ENCODE measurements around the gene LRP1-AS. TPM values are rescaled to one million over a fixed set of nuclear protein-coding genes. Genes with fewer than 3 reads are reported as not detected.

Gene LRP1-AS
- total and polyA plus RNA-seq, 7 experiments from 2014 or later, result not detected

DNA sequence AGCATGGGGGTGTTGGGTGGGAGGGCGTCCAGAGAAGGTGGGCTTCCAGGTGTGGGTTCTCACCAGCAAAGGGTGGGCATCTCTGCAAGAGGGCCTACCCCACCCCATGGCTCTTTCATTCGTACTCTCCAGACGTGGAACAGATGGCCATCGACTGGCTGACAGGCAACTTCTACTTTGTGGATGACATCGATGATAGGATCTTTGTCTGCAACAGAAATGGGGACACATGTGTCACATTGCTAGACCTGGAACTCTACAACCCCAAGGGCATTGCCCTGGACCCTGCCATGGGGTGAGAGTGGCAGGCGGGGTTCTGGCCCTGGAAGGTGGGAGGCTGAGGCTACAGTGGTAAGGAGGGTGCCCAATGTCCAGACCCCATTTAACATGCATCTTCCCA lies 6.7 kb upstream of the LRP1-AS start:
- Mint-ChIP-seq H3K27me3 (no peaks in the 10 kb centered on the region), H3K4me3 (no peak overlapping the region), H3K27ac (no peak overlapping the region), H3K4me1 (peaks cover 0 to 23% (median 5%) of the 10 kb centered on the region in 7 donors), H3K36me3 (peaks cover 0 to 30% (median 5%) of the 10 kb centered on the region in 5 donors), H3K9me3 (no peaks in the 10 kb centered on the region)
- H3K36me3 ChIP-seq (ENCODE audit: control insufficient read depth in 2 of 3, insufficient read depth in 3 of 3, low read length in 3 of 3), result no peaks in the 10 kb centered on the region
- ATAC-seq (no peak), DNase-seq (no peak)
- POLR2A ChIA-PET, result no interaction called here
- no peaks in the 10 kb centered on the region for H3K9me3 ChIP-seq (ENCODE audit: control insufficient read depth in 2 of 3, low read length in 3 of 3)
- H3K27ac ChIP-seq (ENCODE audit: low read depth, low read length), result no peak overlapping the region
- no peaks in the 10 kb centered on the region for H3K4me1 ChIP-seq (ENCODE audit: control insufficient read depth in 2 of 2, insufficient read depth in 2 of 2, low read length in 2 of 2)
- no peak overlapping the region for H3K4me3 ChIP-seq (ENCODE audit: low read length)
- intact Hi-C loops (cut with micrococcal nuclease), result no loop called here
- H3K27me3 ChIP-seq (ENCODE audit: control insufficient read depth in 2 of 2, insufficient read depth in 2 of 2, low read length in 2 of 2), result no peaks in the 10 kb centered on the region
- CTCF ChIA-PET, result interaction anchor here (0.6 kb wide), 1 partner anchor 185 kb away, joined by 4 read pairs; no protein-coding TSS in a partner anchor

DNA sequence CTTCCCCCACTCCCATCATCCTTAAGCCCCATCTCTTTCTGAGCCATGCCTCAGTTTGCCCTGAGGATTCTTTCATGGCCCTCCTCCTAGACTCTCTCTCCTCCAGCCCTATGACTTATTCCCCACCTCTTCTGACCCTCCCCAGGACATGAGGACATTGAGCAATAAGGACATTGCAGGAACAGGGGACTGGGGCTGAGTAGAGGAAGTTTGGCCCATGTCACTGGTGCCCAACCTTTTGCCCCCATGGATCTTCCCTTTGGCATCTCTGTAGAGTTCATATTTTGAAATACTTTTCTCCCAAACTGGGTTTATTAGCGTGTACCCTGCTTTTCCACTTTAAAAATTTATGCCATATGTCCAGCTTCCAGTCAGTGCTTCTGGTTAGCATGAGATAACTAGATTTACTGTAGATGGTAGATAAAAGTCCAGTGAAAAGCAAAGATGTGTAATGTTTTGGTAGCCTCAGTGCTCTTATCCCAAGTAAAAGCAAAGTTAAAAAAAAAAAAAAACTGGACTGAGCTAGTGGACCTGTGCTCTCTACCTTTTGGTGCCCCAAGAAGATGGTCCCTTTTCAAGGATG lies 6.1 kb upstream of the LRP1-AS start:
- ChIA-PET POLR2A (no interaction called here), CTCF (interaction anchor here (0.6 kb wide), 1 partner anchor 186 kb away, joined by 4 read pairs; no protein-coding TSS in a partner anchor)
- Histone ChIP-seq H3K27me3 (ENCODE audit: control insufficient read depth in 2 of 2, insufficient read depth in 2 of 2, low read length in 2 of 2) (no peaks in the 10 kb centered on the region), H3K27ac (ENCODE audit: low read depth, low read length) (no peak overlapping the region), H3K9me3 (ENCODE audit: control insufficient read depth in 2 of 3, low read length in 3 of 3) (no peaks in the 10 kb centered on the region), H3K36me3 (ENCODE audit: control insufficient read depth in 2 of 3, insufficient read depth in 3 of 3, low read length in 3 of 3) (no peaks in the 10 kb centered on the region), H3K4me3 (ENCODE audit: low read length) (no peak overlapping the region), H3K4me1 (ENCODE audit: control insufficient read depth in 2 of 2, insufficient read depth in 2 of 2, low read length in 2 of 2) (no peaks in the 10 kb centered on the region)
- H3K27me3 Mint-ChIP-seq, result no peaks in the 10 kb centered on the region
- H3K4me1 Mint-ChIP-seq, result peaks cover 0 to 23% (median 5%) of the 10 kb centered on the region in 7 donors
- ATAC-seq (no peak), DNase-seq (no peak)
- no peak overlapping the region for H3K27ac Mint-ChIP-seq
- peaks cover 0 to 31% (median 5%) of the 10 kb centered on the region in 5 donors for H3K36me3 Mint-ChIP-seq
- H3K9me3 Mint-ChIP-seq, result no peaks in the 10 kb centered on the region
- no peak overlapping the region for H3K4me3 Mint-ChIP-seq
- intact Hi-C loops (cut with micrococcal nuclease), result no loop called here

DNA sequence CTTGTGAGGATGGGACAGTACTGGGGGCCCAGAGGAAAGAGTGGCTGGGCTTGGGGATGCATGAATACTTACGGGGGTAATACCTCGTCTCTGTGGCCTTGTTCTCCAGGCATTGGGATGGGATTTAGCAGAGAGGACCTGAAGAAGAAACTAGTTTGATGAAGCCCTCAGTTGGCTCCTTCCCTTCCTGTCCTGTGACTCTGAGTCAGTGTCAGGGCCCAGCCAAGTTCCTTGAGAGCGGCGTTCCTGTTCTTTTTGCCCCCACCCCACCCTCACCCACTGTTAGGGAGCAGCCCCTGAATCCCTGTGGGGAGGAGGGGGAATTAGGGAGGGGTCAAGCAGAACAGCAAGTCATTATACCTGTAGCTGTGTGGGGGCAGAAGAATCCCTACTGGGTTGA lies 5.2 kb upstream of the LRP1-AS start:
- ATAC-seq (no peak), DNase-seq (no peak)
- H3K27me3 ChIP-seq (ENCODE audit: control insufficient read depth in 2 of 2, insufficient read depth in 2 of 2, low read length in 2 of 2), result no peaks in the 10 kb centered on the region
- H3K36me3 ChIP-seq (ENCODE audit: control insufficient read depth in 2 of 3, insufficient read depth in 3 of 3, low read length in 3 of 3), result no peaks in the 10 kb centered on the region
- ChIA-PET CTCF (no interaction called here), POLR2A (no interaction called here)
- no peaks in the 10 kb centered on the region for H3K9me3 ChIP-seq (ENCODE audit: control insufficient read depth in 2 of 3, low read length in 3 of 3)
- H3K36me3 Mint-ChIP-seq, result peaks cover 0 to 31% (median 2%) of the 10 kb centered on the region in 5 donors
- no peaks in the 10 kb centered on the region for H3K4me1 ChIP-seq (ENCODE audit: control insufficient read depth in 2 of 2, insufficient read depth in 2 of 2, low read length in 2 of 2)
- peaks cover 0 to 21% (median 3%) of the 10 kb centered on the region in 7 donors for H3K4me1 Mint-ChIP-seq
- intact Hi-C loops (cut with micrococcal nuclease), result no loop called here
- H3K27me3 Mint-ChIP-seq, result no peaks in the 10 kb centered on the region
- no peak overlapping the region for H3K27ac Mint-ChIP-seq
- no peaks in the 10 kb centered on the region for H3K9me3 Mint-ChIP-seq
- H3K4me3 Mint-ChIP-seq, result no peak overlapping the region
- H3K4me3 ChIP-seq (ENCODE audit: low read length), result no peak overlapping the region
- no peak overlapping the region for H3K27ac ChIP-seq (ENCODE audit: low read depth, low read length)

DNA sequence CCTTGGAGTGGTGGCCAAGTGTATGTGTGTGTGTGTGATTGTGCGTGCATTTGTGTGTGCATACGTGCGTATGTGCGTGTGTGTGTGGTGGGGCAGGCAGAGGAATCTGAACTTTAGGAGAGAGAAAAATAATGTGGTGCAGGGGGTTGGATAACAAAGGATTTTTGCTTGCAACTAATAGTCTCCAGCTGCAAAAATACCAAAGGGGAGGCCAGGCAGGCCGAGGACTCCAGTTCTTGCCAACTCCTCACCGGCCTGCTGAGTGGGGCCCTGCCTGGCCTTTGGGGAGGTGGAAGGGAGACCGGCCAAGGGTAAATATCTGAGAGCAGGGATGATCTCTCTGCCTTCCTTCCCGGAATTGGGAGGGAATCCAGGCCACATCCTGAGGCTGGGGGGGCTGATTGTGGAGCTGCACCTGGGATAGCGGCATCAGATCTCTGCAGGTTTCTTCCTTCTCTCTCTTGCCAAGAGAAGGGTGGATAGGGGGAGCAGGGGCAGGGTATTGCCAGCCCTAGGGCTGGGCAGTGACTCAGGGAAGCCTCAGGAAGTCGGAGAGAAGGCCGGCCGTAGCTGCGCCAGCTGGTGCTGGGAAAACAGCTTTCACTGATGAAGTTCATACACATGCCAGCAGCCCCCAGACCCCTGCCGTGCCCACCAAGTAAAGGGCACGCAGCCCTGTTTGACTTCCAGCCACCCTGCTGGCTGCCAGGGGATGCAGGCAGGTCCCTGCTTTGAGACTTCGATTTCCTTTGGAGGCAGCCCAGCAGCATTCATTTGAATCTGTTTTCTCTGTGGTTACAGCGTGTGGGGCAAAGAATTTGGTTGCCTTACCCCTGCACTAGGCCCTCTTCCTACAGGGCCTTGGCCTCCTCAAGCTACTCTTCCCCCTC lies 4.6 kb upstream of the LRP1-AS start:
- no peaks in the 10 kb centered on the region for H3K36me3 ChIP-seq (ENCODE audit: control insufficient read depth in 2 of 3, insufficient read depth in 3 of 3, low read length in 3 of 3)
- H3K36me3 Mint-ChIP-seq, result peaks cover 0 to 31% (median 0%) of the 10 kb centered on the region in 5 donors
- H3K27me3 ChIP-seq (ENCODE audit: control insufficient read depth in 2 of 2, insufficient read depth in 2 of 2, low read length in 2 of 2), result no peaks in the 10 kb centered on the region
- H3K9me3 ChIP-seq (ENCODE audit: control insufficient read depth in 2 of 3, low read length in 3 of 3), result no peaks in the 10 kb centered on the region
- ATAC-seq, result no peak
- no peaks in the 10 kb centered on the region for H3K27me3 Mint-ChIP-seq
- ChIA-PET CTCF (interaction anchor here (0.7 kb wide), 1 partner anchor 167 kb away, joined by 3 read pairs; no protein-coding TSS in a partner anchor), POLR2A (no interaction called here)
- DNase-seq, result no peak
- intact Hi-C loops (cut with micrococcal nuclease), result no loop called here
- no peaks in the 10 kb centered on the region for H3K4me1 ChIP-seq (ENCODE audit: control insufficient read depth in 2 of 2, insufficient read depth in 2 of 2, low read length in 2 of 2)
- H3K9me3 Mint-ChIP-seq, result no peaks in the 10 kb centered on the region
- H3K27ac Mint-ChIP-seq, result no peak overlapping the region
- H3K27ac ChIP-seq (ENCODE audit: low read depth, low read length), result no peak overlapping the region
- peaks cover 0 to 19% (median 0%) of the 10 kb centered on the region in 7 donors for H3K4me1 Mint-ChIP-seq
- H3K4me3 ChIP-seq (ENCODE audit: low read length), result no peak overlapping the region
- peak overlapping the region in 1 of 10 donors; percentile 45 for H3K4me3 Mint-ChIP-seq

DNA sequence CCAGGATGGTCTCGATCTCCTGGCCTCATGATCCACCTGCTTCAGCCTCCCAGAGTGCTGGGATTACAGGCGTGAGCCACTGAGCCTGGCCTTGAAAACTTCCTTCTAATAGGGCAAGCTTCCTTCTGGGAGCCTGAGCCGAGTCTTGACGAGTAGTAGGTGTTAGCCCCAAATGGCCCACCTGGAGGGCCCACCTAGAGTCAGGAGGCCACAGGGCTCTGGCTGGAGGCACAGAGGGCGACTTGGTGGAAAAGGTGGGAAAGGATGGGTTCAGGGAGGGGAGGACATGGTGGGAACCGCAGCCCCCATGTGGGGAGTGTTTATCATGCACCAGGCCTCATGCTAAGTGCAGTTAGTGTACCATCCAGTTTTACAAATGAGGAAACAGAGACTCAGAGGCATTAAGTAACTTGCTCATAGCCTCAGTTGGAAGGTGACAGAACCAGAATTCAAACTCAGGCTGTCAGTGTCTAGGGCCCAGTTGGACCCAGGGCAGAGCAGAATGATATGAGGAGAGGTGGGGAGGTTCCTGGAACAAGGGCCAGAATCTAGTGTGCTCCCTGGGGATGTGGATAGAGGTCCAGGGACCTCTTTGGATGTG lies 3.1 kb upstream of the LRP1-AS start:
- Mint-ChIP-seq H3K4me3 (no peak overlapping the region), H3K4me1 (peaks cover 0 to 19% (median 0%) of the 10 kb centered on the region in 7 donors), H3K9me3 (no peaks in the 10 kb centered on the region), H3K27me3 (no peaks in the 10 kb centered on the region), H3K36me3 (peaks cover 0 to 28% (median 0%) of the 10 kb centered on the region in 5 donors), H3K27ac (no peak overlapping the region)
- POLR2A ChIA-PET, result no interaction called here
- H3K36me3 ChIP-seq (ENCODE audit: control insufficient read depth in 2 of 3, insufficient read depth in 3 of 3, low read length in 3 of 3), result peaks cover 0 to under 1% (median 0%) of the 10 kb centered on the region in 3 experiments
- CTCF ChIA-PET, result interaction anchor here (0.6 to 0.7 kb wide), 2 partner anchors 32 to 175 kb away, joined by 3 to 4 read pairs; no protein-coding TSS in a partner anchor
- H3K4me1 ChIP-seq (ENCODE audit: control insufficient read depth in 2 of 2, insufficient read depth in 2 of 2, low read length in 2 of 2), result no peaks in the 10 kb centered on the region
- no peak overlapping the region for H3K4me3 ChIP-seq (ENCODE audit: low read length)
- H3K9me3 ChIP-seq (ENCODE audit: control insufficient read depth in 2 of 3, low read length in 3 of 3), result no peaks in the 10 kb centered on the region
- intact Hi-C loops (cut with micrococcal nuclease), result no loop called here
- H3K27ac ChIP-seq (ENCODE audit: low read depth, low read length), result no peak overlapping the region
- no peaks in the 10 kb centered on the region for H3K27me3 ChIP-seq (ENCODE audit: control insufficient read depth in 2 of 2, insufficient read depth in 2 of 2, low read length in 2 of 2)
- no peak for ATAC-seq
- DNase-seq, result no peak

DNA sequence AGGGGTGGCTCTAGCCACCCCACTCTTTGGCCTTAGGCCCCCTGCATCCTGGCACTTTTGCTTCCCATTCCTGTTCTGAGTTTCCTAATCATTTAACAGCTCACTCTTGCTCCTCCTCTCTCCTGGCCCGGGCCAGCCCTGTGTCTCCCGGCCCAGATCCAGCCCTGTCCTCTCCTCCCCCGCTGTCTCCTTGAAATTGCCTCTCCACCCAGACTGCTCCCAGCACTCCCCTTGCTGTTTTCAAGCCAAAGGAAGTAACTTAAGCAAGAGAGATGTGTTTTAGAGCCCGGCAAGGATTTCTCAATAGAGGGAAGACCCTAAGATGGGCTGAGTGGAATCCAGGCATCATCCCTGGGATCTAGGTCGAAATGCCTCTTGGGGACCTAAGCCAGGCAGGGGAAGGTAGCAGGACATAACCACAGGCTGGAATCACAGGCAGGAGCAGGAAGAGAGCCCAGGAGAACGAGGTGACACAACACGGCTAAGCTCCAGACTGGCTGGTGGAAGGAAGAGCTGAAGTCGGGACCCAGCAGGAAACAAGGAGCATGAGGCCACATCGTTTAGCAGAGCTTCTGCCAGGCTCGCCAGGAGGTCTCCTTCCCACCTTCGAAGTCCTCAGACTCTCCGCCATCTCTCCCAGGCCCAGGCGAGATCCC lies 2.0 kb upstream of the LRP1-AS start:
- peak overlapping the region in 1 of 9 donors; percentile 74 for H3K27ac Mint-ChIP-seq
- no peak overlapping the region for H3K4me3 Mint-ChIP-seq

More for the DNA sequence above, 2.0 kb upstream of the LRP1-AS start:
- POLR2A ChIA-PET, result no interaction called here
- H3K9me3 ChIP-seq (ENCODE audit: control insufficient read depth in 2 of 3, low read length in 3 of 3), result no peaks in the 10 kb centered on the region
- CTCF ChIA-PET, result interaction anchor here (1.6 kb wide), 1 partner anchor 25 kb away, joined by 4 read pairs; no protein-coding TSS in a partner anchor
- DNase-seq, result no peak
- no peak overlapping the region for H3K4me3 ChIP-seq (ENCODE audit: low read length)
- ATAC-seq, result no peak
- no peak overlapping the region for H3K27ac ChIP-seq (ENCODE audit: low read depth, low read length)
- H3K9me3 Mint-ChIP-seq, result no peaks in the 10 kb centered on the region
- intact Hi-C loops (cut with micrococcal nuclease), result no loop called here
- peaks cover 0 to 19% (median 0%) of the 10 kb centered on the region in 7 donors for H3K4me1 Mint-ChIP-seq
- peaks cover 0 to 30% (median 0%) of the 10 kb centered on the region in 5 donors for H3K36me3 Mint-ChIP-seq
- no peaks in the 10 kb centered on the region for H3K27me3 ChIP-seq (ENCODE audit: control insufficient read depth in 2 of 2, insufficient read depth in 2 of 2, low read length in 2 of 2)
- H3K4me1 ChIP-seq (ENCODE audit: control insufficient read depth in 2 of 2, insufficient read depth in 2 of 2, low read length in 2 of 2), result no peaks in the 10 kb centered on the region
- H3K36me3 ChIP-seq (ENCODE audit: control insufficient read depth in 2 of 3, insufficient read depth in 3 of 3, low read length in 3 of 3), result peaks cover 0 to 7% (median 0%) of the 10 kb centered on the region in 3 experiments
- H3K27me3 Mint-ChIP-seq, result no peaks in the 10 kb centered on the region

Measured in naive thymus-derived CD4-positive, alpha-beta T cell (primary cell).